ENCODE measurements around the gene CDK17.

The CDK17 gene

DNA sequence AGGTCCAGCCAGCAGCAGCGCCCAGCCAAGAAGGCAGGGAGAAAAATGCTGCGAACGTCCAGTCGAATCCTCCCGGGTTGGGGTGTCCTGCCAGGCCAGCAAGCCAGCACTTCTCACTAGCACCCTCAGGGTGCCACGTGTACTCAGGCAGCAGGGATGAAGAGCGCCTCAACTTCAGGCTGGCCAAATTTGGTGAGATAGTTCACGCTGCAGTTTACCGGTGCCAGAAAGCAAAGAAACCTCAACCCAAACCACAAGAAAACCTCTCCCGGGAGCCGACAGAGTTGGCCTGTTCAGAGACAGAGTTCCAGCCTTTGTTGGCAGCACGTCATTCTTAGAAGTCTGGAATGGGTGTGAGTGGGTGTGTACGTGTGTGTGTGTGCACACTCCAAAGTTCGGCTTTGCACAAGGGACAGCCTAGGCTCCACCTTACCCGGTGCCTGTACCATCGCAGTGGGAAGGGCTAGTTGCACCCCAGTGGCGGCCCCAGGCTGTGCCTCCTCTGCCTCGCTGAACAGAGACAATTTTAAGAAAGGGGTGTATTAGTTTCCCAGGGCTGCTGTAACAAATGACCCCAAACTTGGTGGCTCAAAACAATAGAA is 163.9 kb downstream of the CDK17 start:
- peak overlapping the region; percentile 73 for H3K27ac ChIP-seq
- no peaks in the 10 kb centered on the region for H3K9me3 ChIP-seq (ENCODE audit: control insufficient read depth, low read length)
- H3K9ac ChIP-seq: no peak overlapping the region
- no peaks in the 10 kb centered on the region for H3K36me3 ChIP-seq (ENCODE audit: control insufficient read depth, insufficient read depth, low read length)
- H3K4me3 ChIP-seq (ENCODE audit: low read depth, low read length): no peak overlapping the region
- H3K4me2 ChIP-seq (ENCODE audit: low read length): no peak overlapping the region
- H3K79me2 ChIP-seq: peaks cover 2% of the 10 kb centered on the region
- peaks cover 7% of the 10 kb centered on the region for H3K4me1 ChIP-seq
- H2AFZ ChIP-seq: no peak overlapping the region
- TF ChIP-seq, protein P1, sequence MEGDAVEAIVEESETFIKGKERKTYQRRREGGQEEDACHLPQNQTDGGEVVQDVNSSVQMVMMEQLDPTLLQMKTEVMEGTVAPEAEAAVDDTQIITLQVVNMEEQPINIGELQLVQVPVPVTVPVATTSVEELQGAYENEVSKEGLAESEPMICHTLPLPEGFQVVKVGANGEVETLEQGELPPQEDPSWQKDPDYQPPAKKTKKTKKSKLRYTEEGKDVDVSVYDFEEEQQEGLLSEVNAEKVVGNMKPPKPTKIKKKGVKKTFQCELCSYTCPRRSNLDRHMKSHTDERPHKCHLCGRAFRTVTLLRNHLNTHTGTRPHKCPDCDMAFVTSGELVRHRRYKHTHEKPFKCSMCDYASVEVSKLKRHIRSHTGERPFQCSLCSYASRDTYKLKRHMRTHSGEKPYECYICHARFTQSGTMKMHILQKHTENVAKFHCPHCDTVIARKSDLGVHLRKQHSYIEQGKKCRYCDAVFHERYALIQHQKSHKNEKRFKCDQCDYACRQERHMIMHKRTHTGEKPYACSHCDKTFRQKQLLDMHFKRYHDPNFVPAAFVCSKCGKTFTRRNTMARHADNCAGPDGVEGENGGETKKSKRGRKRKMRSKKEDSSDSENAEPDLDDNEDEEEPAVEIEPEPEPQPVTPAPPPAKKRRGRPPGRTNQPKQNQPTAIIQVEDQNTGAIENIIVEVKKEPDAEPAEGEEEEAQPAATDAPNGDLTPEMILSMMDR (IDR thresholded peaks at IDR 0.05): no peak
- H3K27me3 ChIP-seq (ENCODE audit: control insufficient read depth, insufficient read depth, low read length): no peaks in the 10 kb centered on the region

DNA sequence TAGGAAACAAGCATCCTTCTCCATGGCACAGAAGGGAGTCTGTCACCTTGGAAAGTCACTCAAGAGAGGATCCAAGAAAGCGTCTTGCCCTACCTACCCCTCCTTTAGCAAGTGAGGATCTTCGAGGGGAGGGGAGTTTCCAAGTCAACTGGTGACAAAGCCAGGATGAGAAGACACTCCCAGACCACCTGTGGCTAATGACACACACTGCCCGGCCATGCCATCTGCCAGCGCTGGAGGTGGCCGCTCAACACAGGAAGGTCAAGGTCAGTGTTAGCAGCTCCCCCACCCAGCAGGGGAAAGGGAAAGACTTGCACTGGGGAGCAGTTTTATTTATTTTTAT is 164.8 kb downstream of the CDK17 start:
- Histone ChIP-seq H3K4me2 (ENCODE audit: low read length) (no peak overlapping the region), H3K9me3 (ENCODE audit: control insufficient read depth, low read length) (no peaks in the 10 kb centered on the region), H3K9ac (no peak overlapping the region), H3K4me1 (peaks cover 7% of the 10 kb centered on the region), H3K27me3 (ENCODE audit: control insufficient read depth, insufficient read depth, low read length) (no peaks in the 10 kb centered on the region), H3K27ac (peak overlapping the region; percentile 56), H3K79me2 (peaks cover 2% of the 10 kb centered on the region), H3K4me3 (ENCODE audit: low read depth, low read length) (no peak overlapping the region), H2AFZ (no peak overlapping the region), H3K36me3 (ENCODE audit: control insufficient read depth, insufficient read depth, low read length) (no peaks in the 10 kb centered on the region)
- TF ChIP-seq, protein P1 (IDR thresholded peaks at IDR 0.05): no peak

DNA sequence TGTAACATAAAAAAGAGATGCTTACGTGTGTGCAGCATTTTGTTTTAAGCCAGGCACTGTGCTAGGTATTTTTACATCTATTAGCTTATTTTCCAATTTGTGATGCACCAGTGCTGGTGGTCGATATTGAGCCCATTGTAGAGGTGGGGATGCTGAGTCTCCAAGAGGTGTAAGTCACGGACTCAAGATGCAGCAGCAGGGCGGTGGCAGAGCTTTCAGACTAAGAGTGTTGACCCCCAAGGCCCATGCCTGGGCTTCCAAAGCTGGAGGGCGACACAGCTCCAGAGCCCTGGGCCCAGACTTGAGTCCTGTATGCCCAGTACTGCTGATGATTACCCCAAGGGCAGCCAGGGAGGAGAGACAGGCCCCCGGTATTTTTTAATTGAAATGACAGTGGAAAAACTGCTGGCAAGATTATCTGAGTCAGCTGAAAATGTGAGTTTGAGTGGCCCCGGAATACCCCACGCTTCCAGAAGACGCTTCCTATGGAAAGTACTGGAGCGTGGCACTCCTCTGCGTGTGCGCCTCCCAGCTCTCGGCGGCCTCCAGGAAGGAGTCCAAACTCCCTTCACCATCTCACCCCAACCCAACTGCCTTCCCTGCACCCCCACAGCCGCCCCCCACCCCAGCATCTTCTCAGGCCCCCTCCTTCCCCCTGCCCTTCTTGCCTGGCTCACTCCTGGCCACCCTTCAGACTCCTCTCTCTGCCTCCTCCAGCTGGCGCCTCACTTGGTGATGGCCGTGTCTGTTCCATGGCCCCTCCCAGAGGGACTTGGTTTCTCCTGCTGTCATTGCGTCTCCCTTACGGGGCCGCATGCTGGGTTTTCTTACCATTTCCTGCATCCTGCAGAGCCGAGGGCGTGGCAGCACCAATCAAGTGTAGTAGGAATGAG is 165.4 kb downstream of the CDK17 start:
- Histone ChIP-seq H3K27ac (peak overlapping the region; percentile 56), H3K27me3 (ENCODE audit: control insufficient read depth, insufficient read depth, low read length) (no peaks in the 10 kb centered on the region), H3K79me2 (peaks cover 2% of the 10 kb centered on the region), H3K36me3 (ENCODE audit: control insufficient read depth, insufficient read depth, low read length) (no peaks in the 10 kb centered on the region), H3K4me3 (ENCODE audit: low read depth, low read length) (no peak overlapping the region), H3K4me1 (peaks cover 4% of the 10 kb centered on the region), H3K4me2 (ENCODE audit: low read length) (no peak overlapping the region), H2AFZ (no peak overlapping the region), H3K9ac (no peak overlapping the region), H3K9me3 (ENCODE audit: control insufficient read depth, low read length) (no peaks in the 10 kb centered on the region)
- TF ChIP-seq, protein P1 (IDR thresholded peaks at IDR 0.05): no peak

DNA sequence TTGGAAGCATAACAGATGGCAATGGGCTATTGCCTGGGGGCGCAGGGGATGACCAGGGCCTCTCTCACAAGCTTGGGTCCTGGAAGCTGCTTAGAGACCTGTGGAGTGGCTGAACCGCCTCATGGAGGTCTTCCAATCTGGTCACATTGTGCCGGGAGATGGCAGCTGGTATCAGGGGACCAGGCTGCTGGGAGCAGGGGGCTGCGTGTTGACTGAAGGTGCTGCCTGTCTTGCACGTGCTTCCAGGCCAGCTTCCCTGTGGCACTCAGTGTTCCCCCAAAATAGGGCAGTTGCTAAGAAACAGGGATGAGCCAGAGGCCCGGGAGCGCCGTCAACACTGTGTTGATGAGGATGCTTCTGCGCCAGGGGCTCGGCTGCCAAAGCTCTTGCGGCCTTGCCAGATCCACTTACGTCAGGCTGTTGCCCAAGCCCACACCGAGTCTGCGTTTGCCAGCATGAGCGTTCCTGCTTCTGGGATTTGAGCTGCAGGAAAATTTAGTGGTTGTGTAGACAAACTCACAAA is 166.2 kb downstream of the CDK17 start:
- no peaks in the 10 kb centered on the region for H3K27me3 ChIP-seq (ENCODE audit: control insufficient read depth, insufficient read depth, low read length)
- no peak overlapping the region for H3K4me2 ChIP-seq (ENCODE audit: low read length)
- no peak overlapping the region for H3K4me3 ChIP-seq (ENCODE audit: low read depth, low read length)
- peaks cover 4% of the 10 kb centered on the region for H3K79me2 ChIP-seq
- H3K9ac ChIP-seq: no peak overlapping the region
- no peak overlapping the region for H2AFZ ChIP-seq
- no peaks in the 10 kb centered on the region for H3K4me1 ChIP-seq
- H3K36me3 ChIP-seq (ENCODE audit: control insufficient read depth, insufficient read depth, low read length): no peaks in the 10 kb centered on the region
- H3K9me3 ChIP-seq (ENCODE audit: control insufficient read depth, low read length): no peaks in the 10 kb centered on the region
- TF ChIP-seq, protein P1 (IDR thresholded peaks at IDR 0.05): no peak
- H3K27ac ChIP-seq: peak overlapping the region; percentile 70
